Activated CD4-positive, alpha-beta memory T cell treated with anti-CD3 and anti-CD28 coated beads, Interleukin-2, amount 10 ng/mL, durations not matched to agents 7 days and 5 days (primary cell): ENCODE data around the gene ATF7. TPM values are rescaled to one million over a fixed set of nuclear protein-coding genes. Genes with fewer than 3 reads are reported as not detected.

ENCODE experiments used
- CTCF ChIA-PET: fragments of 350-600 bp; sonication (Branson Sonifier 250); formaldehyde crosslinking; loops from one replicate; lab custom pipeline; 2021; ENCODE audit warnings: antibody characterized with exemption, inconsistent platforms; lab: Charles Lee
- POLR2A ChIA-PET: fragments of 350-600 bp; sonication (Branson Sonifier 250); formaldehyde crosslinking; loops from one replicate; lab custom pipeline; 2021; ENCODE audit warnings: antibody characterized with exemption; lab: Charles Lee
- DNase-seq: peaks from one replicate; pipeline ENCODE4 v3.0.0-alpha.2; 2020
- H3K27ac Mint-ChIP-seq: one replicate; pipeline ENCODE4 v1.8.0; 2021; ENCODE audit warnings: mild to moderate bottlenecking, mixed read lengths
- H3K27me3 Mint-ChIP-seq: one replicate; pipeline ENCODE4 v1.8.0; 2021; ENCODE audit warnings: mixed read lengths
- H3K36me3 Mint-ChIP-seq: one replicate; pipeline ENCODE4 v1.8.0; 2021; ENCODE audit warnings: low read depth, mixed read lengths
- H3K4me1 Mint-ChIP-seq: one replicate; pipeline ENCODE4 v1.8.0; 2021; ENCODE audit warnings: mixed read lengths
- H3K4me3 Mint-ChIP-seq: one replicate; pipeline ENCODE4 v1.8.0; 2021; ENCODE audit warnings: mild to moderate bottlenecking, mixed read lengths
- H3K9me3 Mint-ChIP-seq: one replicate; pipeline ENCODE4 v1.8.0; 2021; ENCODE audit warnings: mixed read lengths
- total RNA-seq, 2 experiments: library from RNA; stranded (reverse); gene quantifications; one replicate each; pipeline ENCODE4 v1.2.3, GENCODE V29; 2021

The ATF7 gene
- total RNA-seq, 2 experiments from 2014 or later: 21.4 to 24.0 TPM

GRCh38 chr12:53507603-53507885 lies 118.6 kb downstream of the ATF7 start:
- CTCF ChIA-PET: interaction anchor here (1.1 to 6.0 kb wide), 7 partner anchors 8 to 219 kb away, joined by 4 to 54 read pairs (median 10); partner anchors contain the start of genes MAP3K12 and TARBP2
- H3K4me1 Mint-ChIP-seq: peaks cover 16% of the 10 kb centered on the region
- DNase-seq: no peak
- H3K36me3 Mint-ChIP-seq: peaks cover 17% of the 10 kb centered on the region
- POLR2A ChIA-PET: interaction anchor here (1.0 to 8.1 kb wide), 4 partner anchors 7 to 75 kb away, joined by 3 to 44 read pairs (median 6); partner anchors contain the start of genes MAP3K12 and TARBP2
- H3K27me3 Mint-ChIP-seq: no peaks in the 10 kb centered on the region
- no peaks in the 10 kb centered on the region for H3K9me3 Mint-ChIP-seq
- no peak overlapping the region for H3K27ac Mint-ChIP-seq
- no peak overlapping the region for H3K4me3 Mint-ChIP-seq

GRCh38 chr12:53506881-53507602 lies 119.1 kb downstream of the ATF7 start, which contains the start of gene NPFF:
NPFF (minus strand) TSS chr12:53507484; CDS start chr12:53507474, 10 bp downstream.
- Mint-ChIP-seq H3K4me1 (peaks cover 19% of the 10 kb centered on the region), H3K27me3 (no peaks in the 10 kb centered on the region), H3K36me3 (peaks cover 14% of the 10 kb centered on the region), H3K4me3 (no peak within 1 kb of the TSS), H3K9me3 (no peaks in the 10 kb centered on the region), H3K27ac (peak within 1 kb of the TSS; percentile 6)
- ChIA-PET POLR2A (interaction anchor here (1.6 to 1.9 kb wide), 2 partner anchors 13 to 75 kb away, joined by 6 to 7 read pairs; no protein-coding TSS in a partner anchor), CTCF (interaction anchor here (0.8 to 3.7 kb wide), 4 partner anchors 13 to 154 kb away, joined by 3 to 54 read pairs (median 22); no protein-coding TSS in a partner anchor)
- no peak for DNase-seq

GRCh38 chr12:53506450-53506785 lies 119.8 kb downstream of the ATF7 start:
- ChIA-PET CTCF (interaction anchor here (0.5 to 0.8 kb wide), 2 partner anchors 15 to 241 kb away, joined by 3 read pairs; no protein-coding TSS in a partner anchor), POLR2A (interaction anchor here (1.6 kb wide), 1 partner anchor 12 kb away, joined by 7 read pairs; no protein-coding TSS in a partner anchor)
- Mint-ChIP-seq H3K4me3 (no peak overlapping the region), H3K27me3 (no peaks in the 10 kb centered on the region), H3K4me1 (peaks cover 25% of the 10 kb centered on the region), H3K9me3 (no peaks in the 10 kb centered on the region), H3K27ac (no peak overlapping the region), H3K36me3 (peaks cover 13% of the 10 kb centered on the region)
- DNase-seq: no peak

GRCh38 chr12:53505555-53506449 lies 120.4 kb downstream of the ATF7 start:
- CTCF ChIA-PET: interaction anchor here (0.5 to 0.8 kb wide), 3 partner anchors 14 to 241 kb away, joined by 3 to 4 read pairs (median 3); no protein-coding TSS in a partner anchor
- H3K36me3 Mint-ChIP-seq: peaks cover 12% of the 10 kb centered on the region
- H3K4me3 Mint-ChIP-seq: no peak overlapping the region
- POLR2A ChIA-PET: interaction anchor here (1.6 kb wide), 1 partner anchor 12 kb away, joined by 7 read pairs; no protein-coding TSS in a partner anchor
- no peaks in the 10 kb centered on the region for H3K27me3 Mint-ChIP-seq
- no peak for DNase-seq
- peaks cover 25% of the 10 kb centered on the region for H3K4me1 Mint-ChIP-seq
- H3K27ac Mint-ChIP-seq: no peak overlapping the region
- H3K9me3 Mint-ChIP-seq: no peaks in the 10 kb centered on the region

- peaks cover 12% of the 10 kb centered on the region for H3K36me3 Mint-ChIP-seq
- no peak overlapping the region for H3K27ac Mint-ChIP-seq
- H3K9me3 Mint-ChIP-seq: no peaks in the 10 kb centered on the region
- CTCF ChIA-PET: interaction anchor here (0.5 kb wide), 1 partner anchor 83 kb away, joined by 4 read pairs; no protein-coding TSS in a partner anchor
- POLR2A ChIA-PET: interaction anchor here (1.6 kb wide), 1 partner anchor 11 kb away, joined by 7 read pairs; no protein-coding TSS in a partner anchor
- no peaks in the 10 kb centered on the region for H3K27me3 Mint-ChIP-seq
- peaks cover 27% of the 10 kb centered on the region for H3K4me1 Mint-ChIP-seq
- no peak overlapping the region for H3K4me3 Mint-ChIP-seq
- DNase-seq: no peak
These were observed 121.1 kb downstream of the ATF7 start for GRCh38 chr12:53505086-53505485.

GRCh38 chr12:53504004-53504920 lies 121.9 kb downstream of the ATF7 start:
- peaks cover 12% of the 10 kb centered on the region for H3K36me3 Mint-ChIP-seq
- peak overlapping the region; percentile 40 for H3K27ac Mint-ChIP-seq
- DNase-seq: no peak
- H3K4me1 Mint-ChIP-seq: peaks cover 31% of the 10 kb centered on the region
- no peaks in the 10 kb centered on the region for H3K27me3 Mint-ChIP-seq
- POLR2A ChIA-PET: interaction anchor here (1.0 kb wide), 1 partner anchor 180 kb away, joined by 3 read pairs; no protein-coding TSS in a partner anchor
- CTCF ChIA-PET: interaction anchor here (0.5 kb wide), 1 partner anchor 288 kb away, joined by 3 read pairs; no protein-coding TSS in a partner anchor
- H3K4me3 Mint-ChIP-seq: no peak overlapping the region
- no peaks in the 10 kb centered on the region for H3K9me3 Mint-ChIP-seq

GRCh38 chr12:53502983-53503728 lies 123.0 kb downstream of the ATF7 start:
- DNase-seq: no peak
- H3K4me1 Mint-ChIP-seq: peaks cover 32% of the 10 kb centered on the region
- H3K36me3 Mint-ChIP-seq: peaks cover 12% of the 10 kb centered on the region
- no peaks in the 10 kb centered on the region for H3K27me3 Mint-ChIP-seq
- no peaks in the 10 kb centered on the region for H3K9me3 Mint-ChIP-seq
- ChIA-PET POLR2A (interaction anchor here (3.1 kb wide), 1 partner anchor 49 kb away, joined by 25 read pairs; no protein-coding TSS in a partner anchor), CTCF (no interaction called here)
- no peak overlapping the region for H3K4me3 Mint-ChIP-seq
- H3K27ac Mint-ChIP-seq: no peak overlapping the region

GRCh38 chr12:53502331-53502730 lies 123.9 kb downstream of the ATF7 start:
- peak overlapping the region; percentile 80 for H3K4me3 Mint-ChIP-seq

GRCh38 chr12:53501615-53502181 lies 124.5 kb downstream of the ATF7 start:
- Mint-ChIP-seq H3K36me3 (peaks cover 9% of the 10 kb centered on the region), H3K9me3 (no peaks in the 10 kb centered on the region), H3K27ac (peak overlapping the region; percentile 97), H3K4me3 (peak overlapping the region; percentile 80), H3K4me1 (peaks cover 43% of the 10 kb centered on the region), H3K27me3 (no peaks in the 10 kb centered on the region)
- POLR2A ChIA-PET: interaction anchor here (0.9 to 4.2 kb wide), 18 partner anchors 10 to 779 kb away, joined by 3 to 44 read pairs (median 6); partner anchors contain the start of genes AAAS, ATP5MC2, CBX5 and EIF4B
- no peak for DNase-seq
- CTCF ChIA-PET: interaction anchor here (0.7 to 5.1 kb wide), 21 partner anchors 9 to 1476 kb away, joined by 3 to 47 read pairs (median 5); partner anchors contain the start of genes AAAS, ATP5MC2, MYG1 and SP1

More at GRCh38 chr12:53502331-53502730, 123.9 kb downstream of the ATF7 start:
- Mint-ChIP-seq H3K27me3 (no peaks in the 10 kb centered on the region), H3K4me1 (peaks cover 37% of the 10 kb centered on the region), H3K36me3 (peaks cover 12% of the 10 kb centered on the region), H3K9me3 (no peaks in the 10 kb centered on the region), H3K27ac (peak overlapping the region; percentile 97)
- DNase-seq: no peak
- ChIA-PET POLR2A (interaction anchor here (3.1 to 4.2 kb wide), 3 partner anchors 9 to 48 kb away, joined by 25 to 44 read pairs (median 37); no protein-coding TSS in a partner anchor), CTCF (no interaction called here)

- Mint-ChIP-seq H3K27me3 (no peaks in the 10 kb centered on the region), H3K36me3 (peaks cover 9% of the 10 kb centered on the region), H3K4me1 (peaks cover 47% of the 10 kb centered on the region), H3K4me3 (peak within 1 kb of the TSS; percentile 80), H3K9me3 (no peaks in the 10 kb centered on the region), H3K27ac (peak within 1 kb of the TSS; percentile 97)
- peak; percentile 96 for DNase-seq
- CTCF ChIA-PET: interaction anchor here (0.7 to 5.1 kb wide), 24 partner anchors 9 to 1476 kb away, joined by 3 to 47 read pairs (median 5); partner anchors contain the start of genes AAAS, ATP5MC2, MYG1 and SP1
- POLR2A ChIA-PET: interaction anchor here (0.6 to 4.2 kb wide), 33 partner anchors 10 to 780 kb away, joined by 3 to 44 read pairs (median 4); partner anchors contain the start of genes AAAS, ATP5MC2, CBX5 and CSAD
These were observed 125.2 kb downstream of the ATF7 start, which contains the start of gene TARBP2 for GRCh38 chr12:53500776-53501614. TARBP2 (plus strand) TSS chr12:53501283; CDS start chr12:53501409, 126 bp downstream.
